H1 (cell line): ENCODE results near the gene PLK3. TPM values are rescaled to one million over a fixed set of nuclear protein-coding genes. Genes with fewer than 3 reads are reported as not detected.

Experiments
- CTCF ChIA-PET: fragments of 300-600 bp; sonication (Branson Sonifier 250); formaldehyde crosslinking; loops from one replicate; lab custom pipeline; 2021; ENCODE audit not compliant: partially characterized antibody; lab: Charles Lee
- POLR2A ChIA-PET: fragments of 300-600 bp; sonication (Branson Sonifier 250); formaldehyde crosslinking; loops from one replicate; lab custom pipeline; 2021; ENCODE audit warnings: inconsistent platforms; ENCODE audit not compliant: partially characterized antibody; lab: Charles Lee
- DNase-seq, 2 experiments: peaks; one replicate each; pipeline versions ENCODE4 v3.0.0 to v3.0.0-alpha.2; 2010 to 2022; ENCODE audit warnings: low spot score in 2 of 2, low read depth in 1 of 2, mixed read lengths in 1 of 2
- FAIRE-seq: peaks from 2 replicates; lab custom pipeline; 2011; peaks lifted over from hg19 to GRCh38; lab: Jason Lieb, UNC
- H2AFZ ChIP-seq: 2 replicates; pipeline ENCODE4 v1.8.1; 2012; ENCODE audit warnings: low read length, inconsistent platforms
- H2AK5ac ChIP-seq: 2 replicates; pipeline ENCODE4 v1.6.1; 2013; ENCODE audit warnings: low read depth, low read length
- H2BK120ac ChIP-seq: replicated peaks from 2 replicates; pipeline ENCODE3; 2013; ENCODE audit warnings: low read depth, low read length, inconsistent platforms
- H2BK12ac ChIP-seq: 2 replicates; pipeline ENCODE4 v1.6.1; 2013; ENCODE audit warnings: low read depth, low read length
- H2BK15ac ChIP-seq: 2 replicates; pipeline ENCODE4 v1.6.1; 2013; ENCODE audit warnings: low read length
- H2BK20ac ChIP-seq: 2 replicates; pipeline ENCODE4 v1.6.1; 2013; ENCODE audit warnings: low read length
- H2BK5ac ChIP-seq: 2 replicates; pipeline ENCODE4 v1.6.1; 2013; ENCODE audit warnings: low read depth, low read length
- H3K14ac ChIP-seq: 2 replicates; pipeline ENCODE4 v1.6.1; 2013; ENCODE audit warnings: inconsistent platforms; ENCODE audit not compliant: insufficient read length
- H3K18ac ChIP-seq: 2 replicates; pipeline ENCODE4 v1.6.1; 2013; ENCODE audit warnings: low read length; ENCODE audit errors: extremely low read depth
- H3K23ac ChIP-seq: 2 replicates; pipeline ENCODE4 v1.6.1; 2013; ENCODE audit warnings: inconsistent platforms; ENCODE audit not compliant: insufficient read length
- H3K23me2 ChIP-seq: 2 replicates; pipeline ENCODE4 v1.6.1; 2013; ENCODE audit warnings: low read depth, low read length
- H3K27ac ChIP-seq: 2 replicates; pipeline ENCODE4 v1.6.1; 2011; ENCODE audit warnings: low read depth, low read length, inconsistent platforms
- H3K27me3 ChIP-seq, 4 experiments: replicated peaks in 1 of 4; 1 replicate in 1 of 4; 2 replicates in 3 of 4; pipeline versions ENCODE4 v1.6.1 to v1.8.1; 2011 to 2013; ENCODE audit warnings: low read length in 3 of 4, mild to moderate bottlenecking in 3 of 4, inconsistent platforms in 2 of 4, mixed read lengths in 2 of 4, moderate library complexity in 1 of 4; ENCODE audit not compliant: control insufficient read depth in 3 of 4, insufficient read depth in 3 of 4; ENCODE audit errors: extremely low read depth in 1 of 4
- H3K36me3 ChIP-seq, 4 experiments: 2 replicates each; pipeline versions ENCODE4 v1.6.1 to v1.8.1; 2011 to 2013; ENCODE audit warnings: mild to moderate bottlenecking in 4 of 4, low read length in 3 of 4, moderate library complexity in 2 of 4, control low read depth in 1 of 4, inconsistent platforms in 1 of 4; ENCODE audit not compliant: insufficient read depth in 4 of 4, control insufficient read depth in 2 of 4
- H3K4ac ChIP-seq: replicated peaks from 2 replicates; pipeline ENCODE3; 2013; ENCODE audit warnings: low read length, low read depth, mixed read lengths, inconsistent platforms; ENCODE audit not compliant: insufficient read length
- H3K4me1 ChIP-seq, 4 experiments: replicated peaks in 1 of 4; 1 replicate in 1 of 4; 2 replicates in 3 of 4; pipeline versions ENCODE4 v1.6.1 to v1.8.1; 2011 to 2013; ENCODE audit warnings: low read length in 3 of 4, inconsistent platforms in 2 of 4, mixed read lengths in 1 of 4; ENCODE audit not compliant: insufficient read depth in 4 of 4, control insufficient read depth in 3 of 4
- H3K4me2 ChIP-seq, 2 experiments: 2 replicates each; pipeline versions ENCODE4 v1.6.1 to v1.8.1; 2011 to 2013; ENCODE audit warnings: low read depth in 2 of 2, low read length in 2 of 2, control low read depth in 1 of 2, inconsistent platforms in 1 of 2, mild to moderate bottlenecking in 1 of 2; ENCODE audit not compliant: insufficient read depth in 1 of 2
- H3K4me3 ChIP-seq, 4 experiments: fragments of 200-600, 300-600 bp in 1 of 4; sonication (generic), shearing (Covaris generic), sonication (Bioruptor Twin) in 1 of 4; 2 replicates each; pipeline versions ENCODE4 v1.5.1 to v1.8.1; 2011 to 2016; ENCODE audit warnings: low read length in 4 of 4, low read depth in 3 of 4, control low read depth in 2 of 4, inconsistent platforms in 2 of 4, mild to moderate bottlenecking in 2 of 4, mixed read lengths in 1 of 4, moderate library complexity in 1 of 4; ENCODE audit not compliant: insufficient read depth in 2 of 4; ENCODE audit errors: extremely low read depth in 1 of 4
- H3K56ac ChIP-seq: replicated peaks from 2 replicates; pipeline ENCODE3; 2013; ENCODE audit warnings: low read depth, mild to moderate bottlenecking, mixed read lengths, low read length, inconsistent platforms; ENCODE audit not compliant: insufficient read length
- H3K79me1 ChIP-seq: 2 replicates; pipeline ENCODE4 v1.6.1; 2013; ENCODE audit warnings: low read depth, low read length, control low read depth
- H3K79me2 ChIP-seq, 2 experiments: 2 replicates each; pipeline versions ENCODE4 v1.6.1 to v1.8.1; 2012 to 2013; ENCODE audit warnings: low read length in 2 of 2, mild to moderate bottlenecking in 2 of 2, inconsistent platforms in 1 of 2; ENCODE audit not compliant: insufficient read depth in 2 of 2, control insufficient read depth in 1 of 2
- H3K9ac ChIP-seq, 4 experiments: replicated peaks in 1 of 4; 1 replicate in 1 of 4; 2 replicates in 3 of 4; pipeline versions ENCODE4 v1.6.1 to v1.8.1; 2011 to 2013; ENCODE audit warnings: low read depth in 3 of 4, low read length in 3 of 4, control low read depth in 2 of 4, mild to moderate bottlenecking in 2 of 4, moderate library complexity in 2 of 4, inconsistent platforms in 1 of 4; ENCODE audit errors: extremely low read depth in 1 of 4
- H3K9me3 ChIP-seq, 2 experiments: 2 replicates each; pipeline versions ENCODE4 v1.6.1 to v1.8.1; 2012 to 2013; ENCODE audit warnings: mild to moderate bottlenecking in 2 of 2, moderate library complexity in 2 of 2, control low read depth in 1 of 2, inconsistent platforms in 1 of 2, low read depth in 1 of 2, low read length in 1 of 2, mixed read lengths in 1 of 2; ENCODE audit not compliant: insufficient read depth in 2 of 2
- H4K20me1 ChIP-seq, 2 experiments: replicated peaks in 1 of 2; 2 replicates each; pipeline versions ENCODE3 to v1.8.1; 2011 to 2013; ENCODE audit warnings: inconsistent platforms in 2 of 2, low read length in 2 of 2, mild to moderate bottlenecking in 1 of 2; ENCODE audit not compliant: insufficient read depth in 2 of 2, control insufficient read depth in 1 of 2
- H4K5ac ChIP-seq: 2 replicates; pipeline ENCODE4 v1.6.1; 2013; ENCODE audit warnings: low read length, low read depth, mixed read lengths, inconsistent platforms; ENCODE audit not compliant: insufficient read length
- H4K8ac ChIP-seq: 2 replicates; pipeline ENCODE4 v1.8.0; 2013; ENCODE audit warnings: mild to moderate bottlenecking, moderate library complexity, low read length, inconsistent platforms; ENCODE audit not compliant: insufficient read depth; ENCODE audit errors: extremely low read depth
- H4K91ac ChIP-seq: replicated peaks from 2 replicates; pipeline ENCODE3; 2013; ENCODE audit warnings: low read length, mixed read lengths, inconsistent platforms; ENCODE audit not compliant: insufficient read length
- BACH1 ChIP-seq: IDR thresholded peaks from 2 replicates; pipeline ENCODE4 v1.6.1; 2012; ENCODE audit warnings: low read length, improper control_type of control experiment
- BRCA1 ChIP-seq: IDR thresholded peaks from 2 replicates; pipeline ENCODE4 v1.6.1; 2012; ENCODE audit warnings: low read depth, low read length, improper control_type of control experiment
- CBX8 ChIP-seq: fragments of 300-800, 300-1000 bp; sonication (generic); IDR thresholded peaks from 2 replicates; pipeline ENCODE4 v1.7.1; 2016; ENCODE audit warnings: low read depth, low read length, borderline replicate concordance
- CHD2 ChIP-seq: IDR thresholded peaks from 2 replicates; pipeline ENCODE4 v1.6.1; 2012; ENCODE audit warnings: low read length, improper control_type of control experiment
- E2F6 ChIP-seq: IDR thresholded peaks from 2 replicates; pipeline ENCODE4 v1.6.1; 2012; ENCODE audit warnings: inconsistent platforms
- FOSL1 ChIP-seq: IDR thresholded peaks from 2 replicates; pipeline ENCODE4 v1.6.1; 2011; ENCODE audit warnings: mild to moderate bottlenecking, low read depth, low read length, moderate library complexity; ENCODE audit not compliant: insufficient read depth
- JUN ChIP-seq: IDR thresholded peaks from 2 replicates; pipeline ENCODE4 v1.6.1; 2011; ENCODE audit warnings: low read depth, mild to moderate bottlenecking, improper control_type of control experiment, low read length
- JUND ChIP-seq: IDR thresholded peaks from 2 replicates; pipeline ENCODE4 v1.6.1; 2011; ENCODE audit warnings: mild to moderate bottlenecking, improper control_type of control experiment, low read length
- POU5F1 ChIP-seq: IDR thresholded peaks from 2 replicates; pipeline ENCODE4 v1.6.1; 2011; ENCODE audit warnings: low read depth, mild to moderate bottlenecking, low read length, moderate library complexity
- RFX5 ChIP-seq: IDR thresholded peaks from 2 replicates; pipeline ENCODE4 v1.6.1; 2011; ENCODE audit warnings: low read depth, low read length, improper control_type of control experiment, borderline replicate concordance
- SIRT6 ChIP-seq: IDR thresholded peaks from one replicate; pipeline ENCODE4 v1.7.1; 2012; ENCODE audit warnings: low read length, inconsistent platforms
- SIX5 ChIP-seq: IDR thresholded peaks from 2 replicates; pipeline ENCODE4 v1.6.1; 2011; ENCODE audit warnings: mild to moderate bottlenecking, low read depth, low read length
- WGBS, 2 experiments: shearing (Covaris generic) in 1 of 2; methylation state at CpG; one replicate each; pipeline versions ENCODE4 v1.1.6 to v1.1.7; 2013 to 2015; ENCODE audit warnings: low lambda C conversion rate in 2 of 2, mixed read lengths in 2 of 2, inconsistent platforms in 1 of 2, low coverage in 1 of 2, missing lambda C conversion rate in 1 of 2; ENCODE audit not compliant: insufficient replicate concordance in 2 of 2, insufficient coverage in 1 of 2, insufficient read length in 1 of 2; ENCODE audit errors: extremely low coverage in 1 of 2, missing lambda C conversion rate in 1 of 2; 5-methylcytosine and 5-hydroxymethylcytosine counted together
- polyA plus RNA-seq, 7 experiments: library from polyadenylated mRNA; depleted of rRNA in 3 of 7; stranded (reverse) in 5 of 7; unstranded in 2 of 7; fragments of >200 nt in 5 of 7; fragments of 200-250 nt in 2 of 7; gene quantifications; 1 replicate in 5 of 7; 2 replicates in 1 of 7; 4 replicates in 1 of 7; pipeline versions ENCODE4 v1.2.1 to v1.2.3, GENCODE V29; 2011 to 2013; ENCODE audit warnings: missing spikeins in 2 of 7, mixed read lengths in 2 of 7
- total RNA-seq: library from RNA; stranded (reverse); fragmentation: NEBNext Ultra II Directional; extraction: Animal tissue kit (Norgen Biotek cat#: 25700); gene quantifications from 2 replicates; pipeline ENCODE4 v1.2.1, GENCODE V29; 2021

The PLK3 gene
- total and polyA plus RNA-seq, 2 of the 8 experiments (the other 6 are each of a cell fraction or from before 2014, with no cell fraction given), result 7.9 to 12.3 TPM

- H3K9me3 ChIP-seq, result no peaks in the 10 kb centered on the region
- no peak overlapping the region for H4K5ac ChIP-seq
- WGBS, 2 experiments, result 85% methylated on average over 4 of the region's 4 CpGs; no CpG with 5 or more reads in 1 of the 2 experiments
- no peaks in the 10 kb centered on the region for H3K79me2 ChIP-seq
- no peak overlapping the region for H2BK15ac ChIP-seq
- no peak overlapping the region for H3K4me3 ChIP-seq
- H3K27ac ChIP-seq, result no peak overlapping the region
- H3K9ac ChIP-seq, result no peak overlapping the region
- H4K20me1 ChIP-seq, result no peaks in the 10 kb centered on the region
- H4K8ac ChIP-seq, result no peak overlapping the region
- no peak overlapping the region for H3K14ac ChIP-seq
- H2BK12ac ChIP-seq, result peak overlapping the region; percentile 84; the same call in 1 of the 2 replicates
- H3K79me1 ChIP-seq, result no peaks in the 10 kb centered on the region
- peaks cover 6% of the 10 kb centered on the region; the same call in 1 of the 2 replicates for H3K23me2 ChIP-seq
- H3K56ac ChIP-seq, result no peak overlapping the region
- FAIRE-seq (no peak), DNase-seq (no peak)
- H4K91ac ChIP-seq, result no peak overlapping the region
- H3K27me3 ChIP-seq, result peaks cover 0 to 10% (median 6%) of the 10 kb centered on the region in 4 experiments; a peak in 3 of 7 replicates
- no peak overlapping the region for H3K4ac ChIP-seq
- no peaks in the 10 kb centered on the region for H3K36me3 ChIP-seq
- H2AFZ ChIP-seq, result no peak overlapping the region
- no peak overlapping the region for H3K18ac ChIP-seq
- no peak overlapping the region for H3K23ac ChIP-seq
- H2BK20ac ChIP-seq, result no peak overlapping the region
- H2BK120ac ChIP-seq, result no peak overlapping the region
- ChIA-PET POLR2A (interaction anchor here (7.9 kb wide), 1 partner anchor 18 kb away, joined by 55 read pairs; no protein-coding TSS in a partner anchor), CTCF (interaction anchor here (1.0 to 1.3 kb wide), 2 partner anchors 53 to 461 kb away, joined by 3 read pairs; no protein-coding TSS in a partner anchor)
- H3K4me2 ChIP-seq, result no peak overlapping the region
- no peak overlapping the region for H2BK5ac ChIP-seq
- peak overlapping the region; percentile 3; the same call in 1 of the 2 replicates for H2AK5ac ChIP-seq
- H3K4me1 ChIP-seq, result peaks cover 0 to 5% (median 0%) of the 10 kb centered on the region in 4 experiments; a peak in 2 of 7 replicates
- TF ChIP-seq JUN, result no peak
- no peak for TF ChIP-seq JUND
- no peak for TF ChIP-seq CBX8
- no peak for TF ChIP-seq SIX5
- TF ChIP-seq BRCA1, result no peak
- TF ChIP-seq POU5F1, result no peak
- no peak for TF ChIP-seq SIRT6
- no peak for TF ChIP-seq RFX5
- TF ChIP-seq CHD2, result no peak
- TF ChIP-seq FOSL1, result no peak
- TF ChIP-seq E2F6, result no peak
- no peak for TF ChIP-seq BACH1
These were observed 39.4 kb downstream of the PLK3 start for GRCh38 chr1:44839576-44839975.
